PC-3 (cell line): ENCODE data around the gene CAND2. TPM values are rescaled to one million over a fixed set of nuclear protein-coding genes. Genes with fewer than 3 reads are reported as not detected.

ENCODE experiments used
- ATAC-seq: fragments of 200-7000 bp; cut with Tn5 transposase; 2 replicates; pipeline ENCODE4 v1.9.1; 2020; ENCODE audit warnings: mild to moderate bottlenecking, moderate library complexity
- BruUV-seq: library from RNA; stranded (reverse); fragments of 400-500 nt; replicated peaks from 2 replicates; lab custom pipeline; 2021; lab: Mats Ljungman, UMichigan
- CTCF ChIA-PET: fragments of 300-600 bp; sonication (Branson Sonifier 250); formaldehyde crosslinking; loops from one replicate; lab custom pipeline; 2022; ENCODE audit warnings: antibody characterized with exemption; lab: Charles Lee
- POLR2A ChIA-PET: fragments of 300-600 bp; sonication (Branson Sonifier 250); formaldehyde crosslinking; loops from one replicate; lab custom pipeline; 2022; ENCODE audit warnings: antibody characterized with exemption; ENCODE audit not compliant: unreplicated experiment; lab: Charles Lee
- DNase-seq: peaks from one replicate; pipeline ENCODE4 v3.0.0-alpha.2; 2015
- H2AFZ ChIP-seq: fragments of 300-600 bp; sonication (generic); 2 replicates; pipeline ENCODE4 v1.6.0; 2016; ENCODE audit warnings: antibody characterized with exemption, low read length
- H3F3A ChIP-seq: fragments of 300-600 bp; sonication (generic); one replicate; pipeline ENCODE4 v1.6.0; 2017; ENCODE audit warnings: antibody characterized with exemption, low read length, control low read depth, mild to moderate bottlenecking; ENCODE audit not compliant: unreplicated experiment
- H3K27ac ChIP-seq: fragments of 300-600 bp; sonication (generic); 2 replicates; pipeline ENCODE4 v1.5.1; 2016; ENCODE audit warnings: mild to moderate bottlenecking, low read length
- H3K27me3 ChIP-seq: fragments of 300-600 bp; sonication (generic); 2 replicates; pipeline ENCODE4 v1.6.1; 2016; ENCODE audit warnings: low read length, mixed read lengths
- H3K36me3 ChIP-seq: fragments of 300-600 bp; sonication (generic); 2 replicates; pipeline ENCODE4 v1.6.1; 2016; ENCODE audit warnings: low read depth, mixed run types, low read length, mixed read lengths
- H3K4me1 ChIP-seq: fragments of 300-600 bp; sonication (generic); 2 replicates; pipeline ENCODE4 v1.5.1; 2016; ENCODE audit warnings: low read length; ENCODE audit not compliant: insufficient read depth
- H3K4me2 ChIP-seq: fragments of 300-600 bp; sonication (generic); 2 replicates; pipeline ENCODE4 v1.6.0; 2016; ENCODE audit warnings: low read length
- H3K4me3 ChIP-seq: fragments of 300-600 bp; sonication (generic); 2 replicates; pipeline ENCODE4 v1.5.1; 2016; ENCODE audit warnings: mild to moderate bottlenecking, low read length, mixed read lengths
- H3K79me2 ChIP-seq: fragments of 300-600 bp; sonication (generic); 2 replicates; pipeline ENCODE4 v1.6.1; 2017; ENCODE audit warnings: low read length, mixed read lengths
- H3K9ac ChIP-seq: fragments of 300-600 bp; sonication (generic); 2 replicates; pipeline ENCODE4 v1.6.0; 2016; ENCODE audit warnings: mild to moderate bottlenecking, low read length
- H3K9me2 ChIP-seq: fragments of 300-600 bp; sonication (generic); replicated peaks from 2 replicates; pipeline ENCODE4 v1.6.1; 2016; ENCODE audit warnings: mixed run types, low read length, mixed read lengths
- H3K9me3 ChIP-seq: fragments of 300-600 bp; sonication (generic); 2 replicates; pipeline ENCODE4 v1.6.1; 2016; ENCODE audit warnings: low read length, mixed read lengths
- H4K20me1 ChIP-seq: fragments of 300-600 bp; sonication (generic); 2 replicates; pipeline ENCODE4 v1.6.1; 2016; ENCODE audit warnings: low read length, mixed read lengths
- CTCF ChIP-seq: fragments of 300-600 bp; sonication (generic); conservative IDR thresholded peaks from 2 replicates; pipeline ENCODE4 v1.5.1; 2017; ENCODE audit warnings: antibody characterized with exemption, low read depth, mild to moderate bottlenecking, low read length
- EZH2 ChIP-seq: fragments of 300-600 bp; sonication (generic); IDR thresholded peaks from one replicate; pipeline ENCODE4 v1.6.1; 2017; ENCODE audit warnings: antibody characterized with exemption, mild to moderate bottlenecking, low read length; ENCODE audit not compliant: unreplicated experiment
- EZH2phosphoT487 ChIP-seq: fragments of 300-600 bp; sonication (generic); IDR thresholded peaks from 2 replicates; pipeline ENCODE4 v1.6.1; 2018; ENCODE audit warnings: mild to moderate bottlenecking, antibody characterized with exemption, low read length, borderline replicate concordance
- intact Hi-C: fragments of 100-400 bp; cut with micrococcal nuclease; formaldehyde crosslinking; loops from 2 replicates; pipeline ENCODE4 v1.9.0; 2023
- total RNA-seq: library from RNA; depleted of rRNA; stranded (reverse); fragments of >200 nt; gene quantifications from 2 replicates; pipeline ENCODE4 v1.2.3, GENCODE V29; 2014

CAND2 gene
- total RNA-seq, 1 experiment from 2014 or later, result 4.8 TPM

GRCh38 chr3:12817343-12817710, 20.8 kb downstream of the CAND2 start:
- no peaks in the 10 kb centered on the region for H3K36me3 ChIP-seq
- CTCF ChIA-PET, result no interaction called here
- DNase-seq (no peak), ATAC-seq (no peak)
- H3K79me2 ChIP-seq, result no peaks in the 10 kb centered on the region
- TF ChIP-seq EZH2phosphoT487 (no peak), CTCF (no peak), EZH2 (no peak)
- H3K4me1 ChIP-seq, result no peaks in the 10 kb centered on the region
- H3K9ac ChIP-seq, result no peak overlapping the region
- no peaks in the 10 kb centered on the region for H3K27me3 ChIP-seq
- no peak overlapping the region for H3K4me3 ChIP-seq
- POLR2A ChIA-PET, result no interaction called here
- BruUV-seq, result no TSS peak
- intact Hi-C loops, result no loop called here
- H3K4me2 ChIP-seq, result no peak overlapping the region
- H4K20me1 ChIP-seq, result no peaks in the 10 kb centered on the region
- no peaks in the 10 kb centered on the region for H3K9me3 ChIP-seq
- no peaks in the 10 kb centered on the region for H3F3A ChIP-seq
- H3K27ac ChIP-seq, result no peak overlapping the region
- H2AFZ ChIP-seq, result no peak overlapping the region
- H3K9me2 ChIP-seq, result no peaks in the 10 kb centered on the region

GRCh38 chr3:12818273-12818672, 21.8 kb downstream of the CAND2 start:
- no TSS peak for BruUV-seq
- POLR2A ChIA-PET, result interaction anchor here (0.6 kb wide), 1 partner anchor 46 kb away, joined by 5 read pairs; no protein-coding TSS in a partner anchor
- H3K4me2 ChIP-seq, result no peak overlapping the region
- H3K27ac ChIP-seq, result no peak overlapping the region
- no peak overlapping the region for H3K9ac ChIP-seq
- intact Hi-C loops, result no loop called here
- H3K9me2 ChIP-seq, result no peaks in the 10 kb centered on the region
- no peaks in the 10 kb centered on the region for H3K27me3 ChIP-seq
- no peaks in the 10 kb centered on the region for H3K36me3 ChIP-seq
- no peak overlapping the region for H2AFZ ChIP-seq
- H3K4me1 ChIP-seq, result no peaks in the 10 kb centered on the region
- H3K4me3 ChIP-seq, result no peak overlapping the region
- no peak for ATAC-seq
- CTCF ChIA-PET, result interaction anchor here (0.6 kb wide), 1 partner anchor 73 kb away, joined by 3 read pairs; no protein-coding TSS in a partner anchor
- H3F3A ChIP-seq, result no peaks in the 10 kb centered on the region
- no peaks in the 10 kb centered on the region for H4K20me1 ChIP-seq
- no peaks in the 10 kb centered on the region for H3K9me3 ChIP-seq
- H3K79me2 ChIP-seq, result no peaks in the 10 kb centered on the region
- no peak for DNase-seq
- no peak for TF ChIP-seq EZH2phosphoT487
- TF ChIP-seq EZH2, result no peak
- TF ChIP-seq CTCF, result no peak

- POLR2A ChIA-PET, result no interaction called here
- CTCF ChIA-PET, result interaction anchor here (0.6 kb wide), 1 partner anchor 73 kb away, joined by 3 read pairs; no protein-coding TSS in a partner anchor
- BruUV-seq, result no TSS peak
Observed at GRCh38 chr3:12818773-12819172, 22.3 kb downstream of the CAND2 start.

More at GRCh38 chr3:12818773-12819172, 22.3 kb downstream of the CAND2 start:
- Histone ChIP-seq H3K79me2 (no peaks in the 10 kb centered on the region), H3K9me3 (no peaks in the 10 kb centered on the region), H3K4me2 (no peak overlapping the region), H3K4me3 (no peak overlapping the region), H3K4me1 (no peaks in the 10 kb centered on the region), H3K27ac (no peak overlapping the region), H4K20me1 (no peaks in the 10 kb centered on the region), H3F3A (no peaks in the 10 kb centered on the region), H2AFZ (no peak overlapping the region), H3K27me3 (no peaks in the 10 kb centered on the region), H3K36me3 (no peaks in the 10 kb centered on the region), H3K9ac (no peak overlapping the region), H3K9me2 (no peaks in the 10 kb centered on the region)
- TF ChIP-seq CTCF, result no peak
- no peak for TF ChIP-seq EZH2
- no peak for TF ChIP-seq EZH2phosphoT487
- intact Hi-C loops, result no loop called here
- ATAC-seq (no peak), DNase-seq (no peak)
